Spleen (tissue), 7 donors: ENCODE measurements around the gene SPINK8.

Source experiments
- CTCF ChIP-seq, 11 experiments: fragments of 200-600 bp in 7 of 11; fragments of 450-650 bp in 4 of 11; sonication (generic) in 4 of 11; IDR thresholded peaks in 8 of 11; conservative IDR thresholded peaks in 3 of 11; 1 replicate in 7 of 11; 2 replicates in 4 of 11; pipeline versions ENCODE4 v1.4.0 to v1.8.0; 2016 to 2021; ENCODE audit warnings: antibody characterized with exemption in 11 of 11, inconsistent platforms in 4 of 11, mild to moderate bottlenecking in 1 of 11
- POLR2A ChIP-seq, 3 donors: fragments of 450-650 bp; IDR thresholded peaks; one replicate each; pipeline ENCODE4 v1.5.1; 2017; ENCODE audit warnings: antibody characterized with exemption in 3 of 3, mild to moderate bottlenecking in 1 of 3
- POLR2AphosphoS5 ChIP-seq, 3 donors: sonication (generic); formaldehyde crosslinking; IDR thresholded peaks; one replicate each; pipeline ENCODE4 v1.5.1; 2017; ENCODE audit warnings: antibody characterized with exemption in 3 of 3
- donor health status: DM: no; HTN: no; CAD: no; lungs with moderate emphysema.
- donor health status: DM: no; HTN: no; CAD: no.
- donor health status: DM: no; HTN: no; CAD: no.

- TF ChIP-seq POLR2A (IDR thresholded peaks at IDR 0.05) (no peak), CTCF (IDR thresholded peaks at IDR 0.05 in 8 of 11, conservative IDR thresholded peaks at IDR 0.05 in 3 of 11) (peak; percentile 70 to 89 (median 81)), POLR2AphosphoS5 (IDR thresholded peaks at IDR 0.05) (peak in 1 of 3 donors; percentile 54)
Observed at GRCh38 chr3:48273594-48274211, 59.8 kb downstream of the SPINK8 start.
